GM12874 (cell line): ENCODE results near the gene UBAC2.

ENCODE experiments used
- CTCF ChIP-seq: IDR thresholded peaks from 2 replicates; pipeline ENCODE4 v1.5.1; 2011; ENCODE audit warnings: low read depth, mild to moderate bottlenecking, control low read depth, low read length, moderate library complexity; ENCODE audit not compliant: insufficient read depth

Gene UBAC2

GRCh38 chr13:99173606-99174005 lies 27.0 kb upstream of the UBAC2 start:
- no peak for TF ChIP-seq CTCF

- no peak for TF ChIP-seq CTCF
Measured at GRCh38 chr13:99174533-99175100, 26.0 kb upstream of the UBAC2 start.

- TF ChIP-seq CTCF: peak; percentile 94
Measured at GRCh38 chr13:99176309-99177276, 24.1 kb upstream of the UBAC2 start.

- no peak for TF ChIP-seq CTCF
Measured at GRCh38 chr13:99178636-99179035, 22.0 kb upstream of the UBAC2 start.

- TF ChIP-seq CTCF: no peak
Measured at GRCh38 chr13:99179460-99179859, 21.2 kb upstream of the UBAC2 start.

- no peak for TF ChIP-seq CTCF
Measured at GRCh38 chr13:99182439-99182838, 18.2 kb upstream of the UBAC2 start.

GRCh38 chr13:99185606-99186005 lies 15.0 kb upstream of the UBAC2 start:
- no peak for TF ChIP-seq CTCF
